Lower leg skin (tissue), 4 donors: ENCODE measurements around the gene CFAP43. TPM values are rescaled to one million over a fixed set of nuclear protein-coding genes. Genes with fewer than 3 reads are reported as not detected.

Source experiments
- DNase-seq, 2 donors: peaks; one replicate each; pipeline ENCODE4 v3.0.0-alpha.2; 2019; ENCODE audit warnings: low spot score in 2 of 2
- H3K4me3 ChIP-seq: fragments of 200-600 bp; sonication (generic); 2 replicates; pipeline ENCODE4 v1.5.1; 2017; ENCODE audit warnings: mild to moderate bottlenecking, low read depth; ENCODE audit not compliant: poor library complexity, severe bottlenecking
- CTCF ChIP-seq, 3 donors: fragments of 450-650 bp; IDR thresholded peaks; one replicate each; pipeline ENCODE4 v1.5.1; 2016; ENCODE audit warnings: antibody characterized with exemption in 3 of 3, mild to moderate bottlenecking in 3 of 3, moderate library complexity in 2 of 3
- POLR2A ChIP-seq, 2 donors: fragments of 450-650 bp; IDR thresholded peaks; one replicate each; pipeline ENCODE4 v1.6.1; 2016 to 2017; ENCODE audit warnings: antibody characterized with exemption in 2 of 2, mild to moderate bottlenecking in 1 of 2, moderate library complexity in 1 of 2
- WGBS, 2 donors: methylation state at CpG; one replicate each; pipeline ENCODE4 v1.1.5; 2018; 5-methylcytosine and 5-hydroxymethylcytosine counted together
- intact Hi-C: fragments of 100-400 bp; cut with DNase I; formaldehyde crosslinking; loops from one replicate; pipeline ENCODE4 v1.15.0; 2023; ENCODE audit warnings: low total_unique reads
- total RNA-seq, 4 donors: library from RNA; depleted of rRNA; stranded (reverse); fragments of >200 nt; gene quantifications; one replicate each; pipeline ENCODE4 v1.1.0, GENCODE V29; 2016

CFAP43 gene
- total RNA-seq, 4 donors from 2014 or later, result 0.19 to 1.6 (median 0.50) TPM

DNA sequence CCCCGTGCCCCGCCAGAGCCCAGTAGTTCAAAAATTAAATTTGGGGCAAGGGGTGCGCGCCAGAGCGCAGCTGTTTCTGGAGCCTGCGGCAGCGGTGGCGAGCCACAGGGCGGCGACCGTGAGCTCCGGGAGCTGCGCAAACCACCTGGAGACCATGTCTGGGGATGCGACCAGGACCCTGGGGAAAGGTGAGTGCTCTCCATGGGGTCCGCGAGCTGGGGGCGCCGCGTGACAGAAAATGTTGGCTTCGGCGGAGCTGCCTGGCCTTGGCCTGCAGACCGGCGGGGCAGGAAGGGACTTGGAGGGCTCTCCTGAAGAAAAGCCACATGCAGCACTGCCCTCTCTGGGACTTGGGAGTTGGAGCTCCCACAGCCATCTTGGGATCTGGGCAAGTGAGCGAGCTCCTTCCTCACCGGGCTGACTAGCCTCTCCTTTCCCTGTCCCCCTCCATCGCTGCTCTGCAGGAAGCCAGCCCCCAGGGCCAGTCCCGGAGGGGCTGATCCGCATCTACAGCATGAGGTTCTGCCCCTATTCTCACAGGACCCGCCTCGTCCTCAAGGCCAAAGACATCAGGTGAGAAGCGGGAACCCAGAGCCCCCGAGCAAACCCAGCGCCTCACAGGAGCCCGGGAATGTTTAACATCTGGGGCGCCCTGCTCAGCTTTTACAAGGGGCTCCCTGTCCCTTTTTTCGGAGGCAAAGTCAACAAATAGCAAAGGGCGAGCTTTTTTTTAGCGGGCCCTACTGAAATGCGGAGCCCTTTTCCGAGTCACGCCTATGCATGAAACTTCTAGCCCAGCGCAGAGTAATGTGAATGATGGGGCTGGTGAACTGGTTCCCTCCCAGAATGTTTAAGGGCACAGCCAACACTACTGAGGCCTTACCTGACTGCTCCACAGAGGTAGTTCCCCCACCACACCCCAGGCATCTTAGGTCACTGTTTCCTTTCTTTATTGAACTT, 42.9 kb upstream of the CFAP43 start:
- no peak for DNase-seq
- TF ChIP-seq CTCF (IDR thresholded peaks at IDR 0.05), result peak in 1 of 3 donors; percentile 32
- TF ChIP-seq POLR2A (IDR thresholded peaks at IDR 0.05), result no peak
- WGBS, 2 donors, result 12 to 22% methylated on average over 38 to 42 of the region's 42 CpGs
- H3K4me3 ChIP-seq, result no peak overlapping the region
- intact Hi-C loops, result no loop called here

- intact Hi-C loops, result no loop called here
- no peak overlapping the region for H3K4me3 ChIP-seq
- TF ChIP-seq POLR2A (IDR thresholded peaks at IDR 0.05) (no peak), CTCF (IDR thresholded peaks at IDR 0.05) (no peak)
- WGBS, 2 donors, result 53 to 79% methylated on average over 4 of the region's 4 CpGs
- no peak for DNase-seq
These were observed 41.9 kb upstream of the CFAP43 start for GRCh38 chr10:104273899-104274575.

GRCh38 chr10:104273286-104273685, 41.1 kb upstream of the CFAP43 start:
- no peak for TF ChIP-seq CTCF (IDR thresholded peaks at IDR 0.05)
- no peak for TF ChIP-seq POLR2A (IDR thresholded peaks at IDR 0.05)
- no peak for DNase-seq
- no peak overlapping the region for H3K4me3 ChIP-seq
- WGBS, 2 donors, result 65 to 83% methylated on average over 1 of the region's 1 CpG
- intact Hi-C loops, result no loop called here

DNA sequence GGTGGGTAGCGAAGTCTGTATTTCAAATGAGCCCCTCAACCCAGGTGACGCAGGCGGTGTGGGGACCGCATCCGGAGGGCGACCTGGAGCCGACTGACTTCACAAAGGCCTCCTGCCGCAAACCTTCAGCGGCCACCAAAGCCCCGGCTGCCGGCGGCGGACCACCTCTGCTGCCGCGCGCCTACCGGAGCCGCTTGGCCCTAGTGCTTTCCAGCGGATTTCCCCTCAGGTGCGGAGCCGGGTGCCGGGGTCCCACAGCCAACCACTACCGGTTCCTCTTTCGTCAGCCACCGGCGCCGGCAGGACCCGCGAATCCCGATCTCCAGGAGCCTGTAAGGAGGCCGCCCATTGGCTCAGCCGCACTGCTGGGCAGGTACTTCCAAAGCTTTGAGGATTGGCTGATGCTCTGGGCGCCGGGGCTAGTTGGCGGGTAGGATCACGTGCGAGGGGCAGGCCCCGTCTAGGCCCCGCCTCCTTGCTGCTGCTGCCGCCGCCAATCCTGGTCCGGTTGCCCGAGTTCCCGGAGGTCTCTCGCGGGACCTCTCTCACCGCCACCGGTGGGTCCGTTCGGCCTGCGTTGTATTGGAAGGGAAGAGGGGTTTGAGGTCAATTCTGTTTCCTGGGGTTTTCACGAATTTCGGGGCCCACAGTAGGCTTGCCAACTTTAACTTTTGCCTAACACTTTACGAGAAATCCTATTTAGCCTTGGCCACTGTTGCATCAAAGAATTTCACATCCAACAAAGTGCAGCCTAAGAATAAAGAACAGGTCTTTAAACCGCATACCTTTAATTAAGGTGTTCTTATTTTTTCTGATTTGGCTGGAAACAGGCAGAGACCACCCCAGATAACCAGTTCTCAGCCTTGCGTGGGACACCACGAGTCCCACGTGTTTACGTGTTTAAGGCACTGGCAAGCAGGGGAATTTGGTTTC, 36.8 kb upstream of the CFAP43 start, which contains the start of gene GSTO2:
Gene GSTO2 (plus strand): TSS at position 472 of the 933 bp plus-strand sequence. CDS start 5,732 bp downstream, outside the sequence.
- peak; percentile 99 to 100 for DNase-seq
- intact Hi-C loops, result no loop called here
- 1 to 4% methylated on average over 45 to 59 of the region's 59 CpGs for WGBS, 2 donors
- TF ChIP-seq CTCF (IDR thresholded peaks at IDR 0.05), result no peak
- no peak for TF ChIP-seq POLR2A (IDR thresholded peaks at IDR 0.05)
- H3K4me3 ChIP-seq, result peak within 1 kb of the TSS; percentile 60

- TF ChIP-seq POLR2A (IDR thresholded peaks at IDR 0.05) (no peak), CTCF (IDR thresholded peaks at IDR 0.05) (no peak)
- peak overlapping the region; percentile 60 for H3K4me3 ChIP-seq
- 5 to 10% methylated on average over 10 of the region's 10 CpGs for WGBS, 2 donors
- DNase-seq, result no peak
- intact Hi-C loops, result no loop called here
These were observed 36.2 kb upstream of the CFAP43 start for GRCh38 chr10:104268405-104268712.
